H1 (cell line): ENCODE measurements around the gene ATPAF1. TPM values are rescaled to one million over a fixed set of nuclear protein-coding genes. Genes with fewer than 3 reads are reported as not detected.
A peak's percentile ranks its signal among the peaks of the same experiment; 100 is the strongest.

Experiments used
- CTCF ChIA-PET: fragments of 300-600 bp; sonication (Branson Sonifier 250); formaldehyde crosslinking; loops from one replicate; lab custom pipeline; 2021; ENCODE audit not compliant: partially characterized antibody; lab: Charles Lee
- POLR2A ChIA-PET: fragments of 300-600 bp; sonication (Branson Sonifier 250); formaldehyde crosslinking; loops from one replicate; lab custom pipeline; 2021; ENCODE audit warnings: inconsistent platforms; ENCODE audit not compliant: partially characterized antibody; lab: Charles Lee
- DNase-seq, 2 experiments: peaks; one replicate each; pipeline versions ENCODE4 v3.0.0 to v3.0.0-alpha.2; 2010 to 2022; ENCODE audit warnings: low spot score in 2 of 2, low read depth in 1 of 2, mixed read lengths in 1 of 2
- FAIRE-seq: peaks from 2 replicates; lab custom pipeline; 2011; peaks lifted over from hg19 to GRCh38; lab: Jason Lieb, UNC
- H2AFZ ChIP-seq: 2 replicates; pipeline ENCODE4 v1.8.1; 2012; ENCODE audit warnings: low read length, inconsistent platforms
- H2AK5ac ChIP-seq: 2 replicates; pipeline ENCODE4 v1.6.1; 2013; ENCODE audit warnings: low read depth, low read length
- H2BK120ac ChIP-seq: replicated peaks from 2 replicates; pipeline ENCODE3; 2013; ENCODE audit warnings: low read depth, low read length, inconsistent platforms
- H2BK12ac ChIP-seq: 2 replicates; pipeline ENCODE4 v1.6.1; 2013; ENCODE audit warnings: low read depth, low read length
- H2BK15ac ChIP-seq: 2 replicates; pipeline ENCODE4 v1.6.1; 2013; ENCODE audit warnings: low read length
- H2BK20ac ChIP-seq: 2 replicates; pipeline ENCODE4 v1.6.1; 2013; ENCODE audit warnings: low read length
- H2BK5ac ChIP-seq: 2 replicates; pipeline ENCODE4 v1.6.1; 2013; ENCODE audit warnings: low read depth, low read length
- H3K14ac ChIP-seq: 2 replicates; pipeline ENCODE4 v1.6.1; 2013; ENCODE audit warnings: inconsistent platforms; ENCODE audit not compliant: insufficient read length
- H3K18ac ChIP-seq: 2 replicates; pipeline ENCODE4 v1.6.1; 2013; ENCODE audit warnings: low read length; ENCODE audit errors: extremely low read depth
- H3K23ac ChIP-seq: 2 replicates; pipeline ENCODE4 v1.6.1; 2013; ENCODE audit warnings: inconsistent platforms; ENCODE audit not compliant: insufficient read length
- H3K23me2 ChIP-seq: 2 replicates; pipeline ENCODE4 v1.6.1; 2013; ENCODE audit warnings: low read depth, low read length
- H3K27ac ChIP-seq: 2 replicates; pipeline ENCODE4 v1.6.1; 2011; ENCODE audit warnings: low read depth, low read length, inconsistent platforms
- H3K27me3 ChIP-seq, 4 experiments: replicated peaks in 1 of 4; 1 replicate in 1 of 4; 2 replicates in 3 of 4; pipeline versions ENCODE4 v1.6.1 to v1.8.1; 2011 to 2013; ENCODE audit warnings: low read length in 3 of 4, mild to moderate bottlenecking in 3 of 4, inconsistent platforms in 2 of 4, mixed read lengths in 2 of 4, moderate library complexity in 1 of 4; ENCODE audit not compliant: control insufficient read depth in 3 of 4, insufficient read depth in 3 of 4; ENCODE audit errors: extremely low read depth in 1 of 4
- H3K36me3 ChIP-seq, 4 experiments: 2 replicates each; pipeline versions ENCODE4 v1.6.1 to v1.8.1; 2011 to 2013; ENCODE audit warnings: mild to moderate bottlenecking in 4 of 4, low read length in 3 of 4, moderate library complexity in 2 of 4, control low read depth in 1 of 4, inconsistent platforms in 1 of 4; ENCODE audit not compliant: insufficient read depth in 4 of 4, control insufficient read depth in 2 of 4
- H3K4ac ChIP-seq: replicated peaks from 2 replicates; pipeline ENCODE3; 2013; ENCODE audit warnings: low read length, low read depth, mixed read lengths, inconsistent platforms; ENCODE audit not compliant: insufficient read length
- H3K4me1 ChIP-seq, 4 experiments: replicated peaks in 1 of 4; 1 replicate in 1 of 4; 2 replicates in 3 of 4; pipeline versions ENCODE4 v1.6.1 to v1.8.1; 2011 to 2013; ENCODE audit warnings: low read length in 3 of 4, inconsistent platforms in 2 of 4, mixed read lengths in 1 of 4; ENCODE audit not compliant: insufficient read depth in 4 of 4, control insufficient read depth in 3 of 4
- H3K4me2 ChIP-seq, 2 experiments: 2 replicates each; pipeline versions ENCODE4 v1.6.1 to v1.8.1; 2011 to 2013; ENCODE audit warnings: low read depth in 2 of 2, low read length in 2 of 2, control low read depth in 1 of 2, inconsistent platforms in 1 of 2, mild to moderate bottlenecking in 1 of 2; ENCODE audit not compliant: insufficient read depth in 1 of 2
- H3K4me3 ChIP-seq, 4 experiments: fragments of 200-600, 300-600 bp in 1 of 4; sonication (generic), shearing (Covaris generic), sonication (Bioruptor Twin) in 1 of 4; 2 replicates each; pipeline versions ENCODE4 v1.5.1 to v1.8.1; 2011 to 2016; ENCODE audit warnings: low read length in 4 of 4, low read depth in 3 of 4, control low read depth in 2 of 4, inconsistent platforms in 2 of 4, mild to moderate bottlenecking in 2 of 4, mixed read lengths in 1 of 4, moderate library complexity in 1 of 4; ENCODE audit not compliant: insufficient read depth in 2 of 4; ENCODE audit errors: extremely low read depth in 1 of 4
- H3K56ac ChIP-seq: replicated peaks from 2 replicates; pipeline ENCODE3; 2013; ENCODE audit warnings: low read depth, mild to moderate bottlenecking, mixed read lengths, low read length, inconsistent platforms; ENCODE audit not compliant: insufficient read length
- H3K79me1 ChIP-seq: 2 replicates; pipeline ENCODE4 v1.6.1; 2013; ENCODE audit warnings: low read depth, low read length, control low read depth
- H3K79me2 ChIP-seq, 2 experiments: 2 replicates each; pipeline versions ENCODE4 v1.6.1 to v1.8.1; 2012 to 2013; ENCODE audit warnings: low read length in 2 of 2, mild to moderate bottlenecking in 2 of 2, inconsistent platforms in 1 of 2; ENCODE audit not compliant: insufficient read depth in 2 of 2, control insufficient read depth in 1 of 2
- H3K9ac ChIP-seq, 4 experiments: replicated peaks in 1 of 4; 1 replicate in 1 of 4; 2 replicates in 3 of 4; pipeline versions ENCODE4 v1.6.1 to v1.8.1; 2011 to 2013; ENCODE audit warnings: low read depth in 3 of 4, low read length in 3 of 4, control low read depth in 2 of 4, mild to moderate bottlenecking in 2 of 4, moderate library complexity in 2 of 4, inconsistent platforms in 1 of 4; ENCODE audit errors: extremely low read depth in 1 of 4
- H3K9me3 ChIP-seq, 2 experiments: 2 replicates each; pipeline versions ENCODE4 v1.6.1 to v1.8.1; 2012 to 2013; ENCODE audit warnings: mild to moderate bottlenecking in 2 of 2, moderate library complexity in 2 of 2, control low read depth in 1 of 2, inconsistent platforms in 1 of 2, low read depth in 1 of 2, low read length in 1 of 2, mixed read lengths in 1 of 2; ENCODE audit not compliant: insufficient read depth in 2 of 2
- H4K20me1 ChIP-seq, 2 experiments: replicated peaks in 1 of 2; 2 replicates each; pipeline versions ENCODE3 to v1.8.1; 2011 to 2013; ENCODE audit warnings: inconsistent platforms in 2 of 2, low read length in 2 of 2, mild to moderate bottlenecking in 1 of 2; ENCODE audit not compliant: insufficient read depth in 2 of 2, control insufficient read depth in 1 of 2
- H4K5ac ChIP-seq: 2 replicates; pipeline ENCODE4 v1.6.1; 2013; ENCODE audit warnings: low read length, low read depth, mixed read lengths, inconsistent platforms; ENCODE audit not compliant: insufficient read length
- H4K8ac ChIP-seq: 2 replicates; pipeline ENCODE4 v1.8.0; 2013; ENCODE audit warnings: mild to moderate bottlenecking, moderate library complexity, low read length, inconsistent platforms; ENCODE audit not compliant: insufficient read depth; ENCODE audit errors: extremely low read depth
- H4K91ac ChIP-seq: replicated peaks from 2 replicates; pipeline ENCODE3; 2013; ENCODE audit warnings: low read length, mixed read lengths, inconsistent platforms; ENCODE audit not compliant: insufficient read length
- ASH2L ChIP-seq: fragments of 200-600, 300-600 bp; sonication (generic); IDR thresholded peaks from one replicate; pipeline ENCODE4 v1.7.1; 2017; ENCODE audit warnings: low read length
- ATF3 ChIP-seq: IDR thresholded peaks from 2 replicates; pipeline ENCODE4 v1.6.1; 2011; ENCODE audit warnings: low read depth, mild to moderate bottlenecking, low read length; ENCODE audit not compliant: insufficient read depth
- BACH1 ChIP-seq: IDR thresholded peaks from 2 replicates; pipeline ENCODE4 v1.6.1; 2012; ENCODE audit warnings: low read length, improper control_type of control experiment
- BRCA1 ChIP-seq: IDR thresholded peaks from 2 replicates; pipeline ENCODE4 v1.6.1; 2012; ENCODE audit warnings: low read depth, low read length, improper control_type of control experiment
- CBX8 ChIP-seq: fragments of 300-800, 300-1000 bp; sonication (generic); IDR thresholded peaks from 2 replicates; pipeline ENCODE4 v1.7.1; 2016; ENCODE audit warnings: low read depth, low read length, borderline replicate concordance
- HDAC6 ChIP-seq: IDR thresholded peaks from one replicate; pipeline ENCODE4 v1.7.1; 2012; ENCODE audit warnings: low read depth, mild to moderate bottlenecking, inconsistent platforms, low read length, moderate library complexity
- JUN ChIP-seq: IDR thresholded peaks from 2 replicates; pipeline ENCODE4 v1.6.1; 2011; ENCODE audit warnings: low read depth, mild to moderate bottlenecking, improper control_type of control experiment, low read length
- KDM1A ChIP-seq: fragments of 200-600, 300-600 bp; sonication (generic); IDR thresholded peaks from 2 replicates; pipeline ENCODE4 v1.7.1; 2016; ENCODE audit warnings: mild to moderate bottlenecking, low read length, borderline replicate concordance
- MAX ChIP-seq: IDR thresholded peaks from 2 replicates; pipeline ENCODE4 v1.6.1; 2012; ENCODE audit warnings: inconsistent platforms
- RFX5 ChIP-seq: IDR thresholded peaks from 2 replicates; pipeline ENCODE4 v1.6.1; 2011; ENCODE audit warnings: low read depth, low read length, improper control_type of control experiment, borderline replicate concordance
- RXRA ChIP-seq: IDR thresholded peaks from 2 replicates; pipeline ENCODE4 v1.6.1; 2011; ENCODE audit warnings: low read depth, mild to moderate bottlenecking, low read length, moderate library complexity; ENCODE audit not compliant: insufficient read depth
- SIRT6 ChIP-seq: IDR thresholded peaks from one replicate; pipeline ENCODE4 v1.7.1; 2012; ENCODE audit warnings: low read length, inconsistent platforms
- SUZ12 ChIP-seq: fragments of 200-600 bp; sonication (generic); IDR thresholded peaks from 2 replicates; pipeline ENCODE4 v1.6.1; 2012; ENCODE audit warnings: mild to moderate bottlenecking, inconsistent platforms, low read length, moderate library complexity, mixed read lengths
- TAF7 ChIP-seq: optimal IDR thresholded peaks from 2 replicates; pipeline ENCODE3; 2011; ENCODE audit warnings: low read depth, mild to moderate bottlenecking, inconsistent platforms, low read length, moderate library complexity, borderline replicate concordance
- WGBS, 2 experiments: shearing (Covaris generic) in 1 of 2; methylation state at CpG; one replicate each; pipeline versions ENCODE4 v1.1.6 to v1.1.7; 2013 to 2015; ENCODE audit warnings: low lambda C conversion rate in 2 of 2, mixed read lengths in 2 of 2, inconsistent platforms in 1 of 2, low coverage in 1 of 2, missing lambda C conversion rate in 1 of 2; ENCODE audit not compliant: insufficient replicate concordance in 2 of 2, insufficient coverage in 1 of 2, insufficient read length in 1 of 2; ENCODE audit errors: extremely low coverage in 1 of 2, missing lambda C conversion rate in 1 of 2; 5-methylcytosine and 5-hydroxymethylcytosine counted together
- polyA plus RNA-seq, 7 experiments: library from polyadenylated mRNA; depleted of rRNA in 3 of 7; stranded (reverse) in 5 of 7; unstranded in 2 of 7; fragments of >200 nt in 5 of 7; fragments of 200-250 nt in 2 of 7; gene quantifications; 1 replicate in 5 of 7; 2 replicates in 1 of 7; 4 replicates in 1 of 7; pipeline versions ENCODE4 v1.2.1 to v1.2.3, GENCODE V29; 2011 to 2013; ENCODE audit warnings: missing spikeins in 2 of 7, mixed read lengths in 2 of 7
- total RNA-seq: library from RNA; stranded (reverse); fragmentation: NEBNext Ultra II Directional; extraction: Animal tissue kit (Norgen Biotek cat#: 25700); gene quantifications from 2 replicates; pipeline ENCODE4 v1.2.1, GENCODE V29; 2021

ATPAF1 gene
- total and polyA plus RNA-seq, 2 of the 8 experiments (the other 6 are each of a cell fraction or from before 2014, with no cell fraction given): 46.7 to 55.9 TPM

- 93% methylated on average over 2 of the region's 2 CpGs; no CpG with 5 or more reads in 1 of the 2 experiments for WGBS, 2 experiments
- ChIA-PET POLR2A (no interaction called here), CTCF (interaction anchor here (0.6 to 1.4 kb wide), 6 partner anchors 9 to 211 kb away, joined by 3 to 4 read pairs (median 3); no protein-coding TSS in a partner anchor)
- Histone ChIP-seq H4K91ac (no peak overlapping the region), H2BK12ac (no peak overlapping the region), H4K5ac (no peak overlapping the region), H4K8ac (no peak overlapping the region), H2BK5ac (no peak overlapping the region), H3K36me3 (peaks cover 11 to 63% (median 58%) of the 10 kb centered on the region in 4 experiments), H3K4ac (no peak overlapping the region), H4K20me1 (peaks cover 0 to 4% of the 10 kb centered on the region in 2 experiments), H3K14ac (no peak overlapping the region), H2AFZ (no peak overlapping the region), H3K23ac (no peak overlapping the region), H3K4me3 (no peak overlapping the region), H3K23me2 (no peaks in the 10 kb centered on the region), H3K4me1 (no peaks in the 10 kb centered on the region; a peak in 1 of 7 replicates), H2AK5ac (no peak overlapping the region), H3K27ac (no peak overlapping the region), H3K27me3 (no peaks in the 10 kb centered on the region), H3K56ac (no peak overlapping the region), H3K79me2 (no peaks in the 10 kb centered on the region), H3K9me3 (no peaks in the 10 kb centered on the region), H2BK120ac (no peak overlapping the region), H2BK20ac (no peak overlapping the region), H3K4me2 (no peak overlapping the region), H3K18ac (no peak overlapping the region), H2BK15ac (no peak overlapping the region), H3K79me1 (no peaks in the 10 kb centered on the region), H3K9ac (peak overlapping the region in 1 of 4 experiments; percentile 49; a peak in 1 of 7 replicates)
- DNase-seq: no peak
- FAIRE-seq: no peak
- TF ChIP-seq MAX: no peak
- TF ChIP-seq HDAC6: no peak
- TF ChIP-seq SUZ12: no peak
- no peak for TF ChIP-seq RXRA
- TF ChIP-seq SIRT6: no peak
- no peak for TF ChIP-seq BACH1
- no peak for TF ChIP-seq KDM1A
- no peak for TF ChIP-seq RFX5
- TF ChIP-seq TAF7: no peak
- TF ChIP-seq CBX8: no peak
- TF ChIP-seq BRCA1: no peak
- no peak for TF ChIP-seq ATF3
- no peak for TF ChIP-seq JUN
- TF ChIP-seq ASH2L: no peak
Measured at GRCh38 chr1:46690931-46691421, 22.8 kb upstream of the ATPAF1 start.
